ENCODE measurements around the gene ZKSCAN3. TPM values are rescaled to one million over a fixed set of nuclear protein-coding genes. Genes with fewer than 3 reads are reported as not detected.

ZKSCAN3 gene
- total and polyA plus RNA-seq, 10 of the 15 experiments (the other 5 are each of a cell fraction or from before 2014, with no cell fraction given): 0.86 to 4.3 (median 3.1) TPM

GRCh38 chr6:28393912-28394662 is 44.3 kb downstream of the ZKSCAN3 start:
- DNase-seq (ENCODE audit: low read depth, low spot score) (no peak), FAIRE-seq (no peak), ATAC-seq (no peak)
- WGBS (ENCODE audit: insufficient coverage, insufficient replicate concordance, low lambda C conversion rate, missing lambda C conversion rate): 75% methylated on average over 5 of the region's 5 CpGs
- Histone ChIP-seq H2AFZ (ENCODE audit: control insufficient read depth, low read depth, low read length) (no peak overlapping the region), H3K9ac (ENCODE audit: control insufficient read depth, insufficient read depth, low read length) (no peak overlapping the region), H3K79me2 (ENCODE audit: control insufficient read depth, insufficient read depth, low read length) (peaks cover 56% of the 10 kb centered on the region), H3K4me2 (ENCODE audit: control insufficient read depth, insufficient read depth) (0 out of 2 replicates have a peak overlapping the region, but pooled peaks have one; percentile 4), H3K4me1 (ENCODE audit: control insufficient read depth, insufficient read depth, low read length) (peaks cover 4% of the 10 kb centered on the region; the same call in 1 of the 2 replicates), H3K4me3 (no peak overlapping the region), H3K27me3 (replicated peaks in 1 of 2; ENCODE audit: control insufficient read depth in 2 of 2, insufficient read depth in 2 of 2, low read length in 1 of 2) (no peaks in the 10 kb centered on the region), H3K36me3 (ENCODE audit: control insufficient read depth in 2 of 2, insufficient read depth in 2 of 2, low read length in 1 of 2) (peaks cover 5 to 30% of the 10 kb centered on the region in 2 experiments), H3K9me3 (replicated peaks; ENCODE audit: control insufficient read depth, insufficient read depth, low read length) (peaks cover 6% of the 10 kb centered on the region; the same call in 2 of the 3 replicates), H3K27ac (ENCODE audit: control insufficient read depth, insufficient read depth) (no peak overlapping the region), H4K20me1 (ENCODE audit: control insufficient read depth, insufficient read depth) (no peaks in the 10 kb centered on the region)
- peak; percentile 10 to 33 (median 22); a peak in 4 of 6 replicates for TF ChIP-seq CTCF (IDR thresholded peaks at IDR 0.05 in 2 of 3, conservative IDR thresholded peaks at IDR 0.05 in 1 of 3; ENCODE audit: control insufficient read depth in 2 of 3, extremely low read depth in 1 of 3, insufficient read depth in 1 of 3, low read depth in 3 of 3, low read length in 3 of 3)
- no peak for TF ChIP-seq IKZF2 (IDR thresholded peaks at IDR 0.05)
- TF ChIP-seq RAD21 (IDR thresholded peaks at IDR 0.05; ENCODE audit: insufficient read depth, low read depth, low read length): 0 out of 2 replicates have a peak, but pooled peaks have one; percentile 9
- TF ChIP-seq ZNF384 (IDR thresholded peaks at IDR 0.05; ENCODE audit: borderline replicate concordance, low read depth, low read length): no peak
- CTCF ChIA-PET: interaction anchor here (0.6 to 7.0 kb wide), 7 partner anchors 9 to 146 kb away, joined by 3 to 59 read pairs (median 5); no protein-coding TSS in a partner anchor
- intact Hi-C loops (cut with micrococcal nuclease; ENCODE audit: unreplicated experiment): loop anchor here (5.0 to 10.0 kb wide), 2 partner anchors 288 to 551 kb away; no protein-coding TSS in a partner anchor
- BruUV-seq (replicated peaks): no TSS peak
- POLR2A ChIA-PET: interaction anchor here (1.3 kb wide), 1 partner anchor 11 kb away, joined by 7 read pairs; no protein-coding TSS in a partner anchor
- SMC1A ChIA-PET (ENCODE audit: uncharacterized antibody, unreplicated experiment): interaction anchor here (6.3 kb wide), 1 partner anchor 11 kb away, joined by 30 read pairs; no protein-coding TSS in a partner anchor
- in situ Hi-C loops (cut with MboI): no loop called here
- RAD21 ChIA-PET (ENCODE audit: unreplicated experiment): interaction anchor here (1.4 kb wide), 1 partner anchor 11 kb away, joined by 3 read pairs; no protein-coding TSS in a partner anchor

Measured in GM12878 (cell line).